GM21367 (cell line): ENCODE data around the gene DLX3.

Experiments used
- ATAC-seq: cut with Tn5 transposase; IDR thresholded peaks from one replicate; pipeline ENCODE4 v1.9.1; 2021; ENCODE audit not compliant: unreplicated experiment

The DLX3 gene

DNA sequence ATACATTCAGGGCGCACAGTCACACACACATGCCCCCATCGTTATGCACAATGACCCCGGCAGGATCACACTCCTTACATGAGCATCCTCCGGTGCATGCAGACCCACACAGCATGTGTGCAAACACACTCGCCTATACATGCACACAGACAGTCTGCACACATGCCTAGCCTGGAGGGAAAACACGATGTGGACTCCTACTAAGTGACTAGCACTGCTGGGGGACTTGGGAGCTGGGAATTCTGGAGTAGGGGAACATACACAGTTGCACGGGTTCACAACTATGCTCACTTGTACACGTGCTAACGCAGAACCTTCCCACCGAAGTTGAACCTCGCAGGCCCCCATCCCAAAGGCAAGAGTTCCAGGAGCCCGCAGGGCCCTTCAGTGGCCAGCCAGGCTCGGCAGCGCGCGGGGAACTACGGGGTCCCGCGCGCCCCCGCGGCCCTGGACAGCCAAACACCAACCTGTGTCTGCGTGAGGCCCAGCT lies 2.0 kb downstream of the DLX3 start:
- ATAC-seq: no peak

DNA sequence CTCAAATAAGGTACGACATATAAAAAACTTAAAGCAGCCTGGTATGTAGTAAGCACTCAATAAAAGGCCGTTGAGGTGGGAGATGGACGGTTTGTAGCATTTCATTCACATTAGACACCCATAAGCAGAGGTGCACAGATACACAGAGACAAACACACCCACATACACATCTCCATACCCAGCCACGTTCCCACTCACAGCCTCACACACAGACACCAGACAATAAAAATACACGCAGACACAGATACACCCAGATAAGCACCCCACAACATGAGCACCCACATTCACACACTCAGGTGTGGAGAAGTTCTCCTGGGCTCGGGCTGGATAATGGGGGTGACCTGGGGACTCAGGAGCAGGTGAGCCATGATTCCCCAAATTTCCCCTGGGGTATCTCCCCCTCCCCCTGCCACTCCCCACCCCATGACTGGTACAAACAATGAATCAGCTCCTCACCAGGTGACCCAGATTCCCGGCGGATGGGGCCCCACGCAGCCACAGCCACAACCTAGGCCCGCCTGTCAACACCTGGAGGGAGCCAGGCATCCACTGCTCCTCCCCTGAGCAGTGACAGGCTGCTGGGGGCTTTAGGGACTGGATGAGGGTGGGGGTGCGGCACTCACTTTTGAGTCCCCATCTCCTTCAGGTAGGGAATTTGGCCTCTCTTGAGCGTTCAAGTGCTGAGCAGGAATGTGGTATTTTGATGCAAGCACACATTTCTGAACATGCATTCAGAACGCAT lies 2.7 kb downstream of the DLX3 start:
- ATAC-seq: no peak

DNA sequence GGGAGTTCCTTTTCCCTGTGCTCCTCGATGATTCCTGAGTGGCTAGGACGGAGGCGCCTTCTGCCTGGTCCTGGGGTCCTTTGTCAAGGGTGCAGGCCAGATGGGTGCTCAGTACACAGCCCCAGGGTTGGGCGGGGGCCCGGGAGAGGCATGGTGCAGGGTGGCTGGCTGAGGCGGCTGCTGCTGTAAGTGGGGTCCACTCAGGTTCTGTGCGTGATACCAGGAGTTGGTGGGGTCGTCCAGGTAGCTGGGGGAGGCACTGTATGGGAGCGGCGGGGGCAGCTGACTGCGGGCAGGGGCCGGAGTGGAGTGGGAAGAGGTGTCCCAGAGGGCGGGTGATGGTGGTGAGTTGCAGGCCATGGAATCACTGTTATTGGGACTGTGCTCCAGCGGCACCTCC lies 3.6 kb downstream of the DLX3 start:
- no peak for ATAC-seq

DNA sequence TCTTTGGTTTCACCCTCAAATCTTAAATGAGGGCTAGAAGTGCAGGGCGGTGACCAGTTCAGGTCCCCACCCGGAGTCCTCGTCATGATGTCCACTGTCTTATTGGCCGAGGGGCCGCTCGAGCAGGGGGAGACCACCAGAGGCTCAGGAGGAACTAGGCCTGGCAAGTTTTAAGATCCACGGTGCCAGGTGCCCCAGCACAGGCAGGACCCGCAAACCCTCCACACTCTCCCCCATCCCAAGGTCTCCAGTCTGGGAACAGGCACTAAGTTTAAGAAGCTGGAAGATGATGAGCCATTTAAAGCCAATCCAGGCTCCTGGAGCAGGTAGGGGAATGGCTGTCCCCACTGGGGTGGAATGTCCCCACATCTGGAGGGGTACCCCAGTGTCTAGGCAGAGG lies 4.1 kb downstream of the DLX3 start:
- no peak for ATAC-seq

DNA sequence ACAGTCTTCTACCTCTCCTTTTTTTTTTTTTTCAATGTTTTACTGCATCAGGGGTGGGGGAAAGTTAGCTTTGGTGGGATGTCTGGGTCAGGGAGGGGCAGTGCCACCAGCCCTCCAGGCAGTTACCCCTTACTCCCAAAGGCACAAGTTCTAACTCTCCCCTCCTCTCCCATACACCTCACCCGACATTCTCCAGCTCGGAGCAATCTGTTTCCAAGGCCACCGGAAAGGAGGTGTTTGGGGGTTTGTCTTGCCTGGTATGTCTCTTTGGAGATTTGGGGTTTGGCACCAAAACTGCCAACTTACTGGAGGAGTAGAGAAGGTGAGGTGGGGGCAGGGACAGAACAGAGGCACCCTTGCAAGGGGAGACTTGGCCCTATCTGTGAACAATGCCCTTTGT lies 4.7 kb downstream of the DLX3 start:
- no peak for ATAC-seq

DNA sequence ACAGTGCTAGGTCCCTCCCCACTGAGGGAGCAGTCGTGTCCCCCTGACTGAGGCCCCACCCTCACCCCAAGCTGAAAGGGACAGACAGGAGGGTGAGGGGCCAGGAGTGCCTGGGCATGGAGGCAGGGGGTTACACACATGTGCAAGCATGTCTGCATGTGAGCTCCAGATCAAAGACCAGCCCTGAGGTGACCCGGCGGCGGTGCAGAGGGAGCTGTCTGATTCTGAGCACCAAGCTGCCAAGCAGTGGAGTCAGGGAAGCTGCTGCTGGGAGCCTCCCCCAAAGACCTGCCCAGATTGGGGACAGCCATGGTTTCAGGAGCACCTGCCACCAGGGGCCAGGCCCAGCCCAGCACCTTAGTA lies 5.5 kb downstream of the DLX3 start:
- ATAC-seq: no peak

DNA sequence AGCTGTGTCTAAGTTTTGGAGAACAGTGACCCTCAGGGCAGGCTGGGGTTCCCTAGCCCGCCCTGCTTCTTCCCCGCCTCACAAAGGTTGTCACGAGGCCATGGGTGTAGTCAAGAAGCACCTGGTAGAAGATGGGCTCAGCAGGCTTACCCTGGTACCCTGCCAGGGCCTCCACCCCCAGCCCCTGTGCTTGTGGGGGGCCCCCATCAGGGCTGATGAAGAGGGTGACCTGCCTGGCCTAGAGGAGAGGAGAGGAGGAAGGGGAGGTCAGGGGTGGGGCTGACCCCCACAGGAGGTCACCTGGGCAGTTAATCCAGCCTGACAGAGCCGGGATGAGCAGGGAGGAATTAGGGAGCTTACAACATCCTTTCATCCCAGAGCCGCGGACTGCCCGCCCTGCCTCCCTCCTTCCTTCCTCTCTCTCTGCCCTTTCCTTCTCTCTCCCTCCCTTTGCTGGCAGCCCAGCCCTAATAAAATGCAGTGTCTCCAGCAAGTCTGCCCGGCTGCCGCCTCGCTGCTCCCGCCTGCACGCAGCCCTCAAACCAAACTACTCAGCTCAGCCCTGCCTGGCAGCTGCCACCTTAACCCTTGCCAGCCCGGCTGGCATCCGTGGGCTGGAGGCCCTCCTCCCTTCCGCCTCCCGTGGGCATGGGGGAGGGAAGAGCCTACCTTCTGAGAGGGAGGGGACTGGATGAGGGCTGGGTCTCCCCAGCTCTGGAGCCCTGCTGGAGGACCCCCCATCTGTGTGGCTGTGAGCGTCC lies 7.2 kb downstream of the DLX3 start:
- ATAC-seq: no peak

DNA sequence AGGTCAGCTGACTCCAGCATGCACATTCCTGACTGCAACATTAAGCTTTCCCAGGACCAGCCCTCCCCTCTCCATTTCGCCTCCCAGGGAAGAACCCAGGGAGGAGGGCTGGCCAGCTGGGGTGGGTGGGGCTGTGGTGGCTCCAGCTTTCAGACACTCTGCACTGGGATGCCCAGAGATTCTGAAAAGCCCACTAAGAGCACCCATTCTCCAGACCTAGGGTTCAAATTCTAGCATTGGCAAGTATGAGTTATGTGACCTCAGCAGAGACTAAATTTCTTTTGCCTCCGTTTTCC lies 7.8 kb downstream of the DLX3 start:
- ATAC-seq: no peak

DNA sequence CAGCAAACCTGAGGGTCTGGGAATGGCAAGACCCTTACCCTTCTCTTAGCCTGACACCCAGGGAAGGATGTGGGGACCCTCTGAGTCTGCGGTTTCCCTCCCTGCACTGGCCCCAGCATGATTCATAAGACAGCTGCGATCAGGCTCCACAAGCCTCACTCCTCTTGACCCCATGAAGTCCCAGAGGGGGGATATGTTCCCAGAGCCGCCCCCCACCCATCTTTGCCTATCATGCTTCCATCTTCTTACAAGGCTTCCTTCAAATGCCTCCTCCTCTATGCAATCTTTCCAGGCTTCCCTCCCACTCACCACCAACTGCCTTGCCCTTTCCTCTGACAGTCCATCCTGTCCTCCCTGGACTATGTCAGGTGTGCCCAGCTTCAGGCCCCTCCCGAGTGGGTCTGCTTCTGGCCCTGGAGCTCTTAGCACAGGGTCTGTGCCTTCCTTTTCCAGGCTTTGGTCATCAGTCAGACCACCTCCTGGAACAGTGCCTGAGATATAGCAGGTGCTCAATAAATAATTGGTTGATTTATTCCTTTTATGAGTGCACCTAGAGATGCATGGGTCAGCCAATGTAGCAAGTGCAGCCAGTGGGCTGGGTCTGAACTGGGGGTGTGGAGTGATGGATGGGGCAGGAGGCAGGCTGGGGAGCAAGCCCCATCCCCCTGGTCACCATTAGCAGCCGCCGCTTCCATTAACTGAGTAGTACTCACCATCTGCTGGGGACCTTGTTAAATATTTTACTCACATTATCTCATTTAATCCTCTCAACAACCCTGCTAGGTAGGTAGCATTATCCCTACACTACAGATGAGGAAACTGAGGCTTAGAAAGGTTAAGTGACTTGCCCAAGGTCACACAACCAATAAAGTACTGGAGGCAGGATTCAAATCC lies 8.4 kb downstream of the DLX3 start:
- ATAC-seq: no peak

DNA sequence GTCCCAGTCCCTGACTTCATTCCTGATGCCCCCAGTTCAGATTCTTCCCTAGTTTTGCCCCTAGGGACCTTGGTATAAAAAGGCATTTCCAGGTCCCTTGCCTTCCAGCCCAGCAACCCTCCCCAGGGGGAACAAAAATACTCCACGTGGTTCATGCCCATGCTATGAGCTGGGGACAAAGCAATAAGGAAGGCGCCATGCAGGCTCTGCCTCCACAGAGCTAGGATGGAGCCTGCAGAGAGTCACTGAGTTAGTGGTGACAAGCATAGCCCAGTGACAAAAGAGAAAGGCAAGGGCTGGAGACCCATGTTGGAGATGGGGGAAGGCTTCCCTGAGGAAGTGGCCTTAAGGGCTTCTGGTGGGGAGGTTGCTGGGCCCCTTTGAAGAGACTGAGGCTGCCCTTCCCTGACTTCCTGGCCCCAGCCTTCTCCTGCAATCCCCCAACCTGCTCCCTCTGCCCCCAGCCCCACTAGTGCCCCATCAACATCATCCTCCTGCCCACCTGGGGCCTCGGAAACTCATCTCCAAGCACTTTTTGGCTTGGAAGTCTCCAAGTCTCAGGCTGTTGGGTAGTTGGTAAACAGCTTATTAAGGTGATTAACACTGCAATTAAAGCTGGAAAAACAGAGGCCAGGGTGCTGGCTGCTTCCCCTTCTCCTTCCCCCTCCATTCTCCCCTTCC lies 9.6 kb downstream of the DLX3 start:
- no peak for ATAC-seq

DNA sequence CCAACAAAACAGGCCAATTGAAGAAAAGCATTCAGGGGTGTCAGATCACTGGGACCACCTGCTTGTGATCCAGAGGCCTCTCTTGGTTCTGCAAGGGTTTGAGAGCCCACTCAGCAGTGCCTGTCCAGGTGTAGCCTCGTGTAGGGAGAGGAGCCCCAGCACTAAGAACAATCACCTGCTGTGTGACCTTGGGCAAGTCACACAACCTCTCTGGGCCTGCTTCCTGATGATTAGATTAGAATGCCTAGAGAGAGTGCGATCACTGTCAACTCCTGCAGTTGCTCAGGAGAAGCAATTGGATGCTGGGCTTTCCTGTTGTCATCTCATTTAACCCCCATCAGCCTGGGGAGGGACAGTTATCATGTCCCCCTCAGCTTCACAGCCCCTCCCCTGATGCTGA lies 10.2 kb downstream of the DLX3 start:
- no peak for ATAC-seq

DNA sequence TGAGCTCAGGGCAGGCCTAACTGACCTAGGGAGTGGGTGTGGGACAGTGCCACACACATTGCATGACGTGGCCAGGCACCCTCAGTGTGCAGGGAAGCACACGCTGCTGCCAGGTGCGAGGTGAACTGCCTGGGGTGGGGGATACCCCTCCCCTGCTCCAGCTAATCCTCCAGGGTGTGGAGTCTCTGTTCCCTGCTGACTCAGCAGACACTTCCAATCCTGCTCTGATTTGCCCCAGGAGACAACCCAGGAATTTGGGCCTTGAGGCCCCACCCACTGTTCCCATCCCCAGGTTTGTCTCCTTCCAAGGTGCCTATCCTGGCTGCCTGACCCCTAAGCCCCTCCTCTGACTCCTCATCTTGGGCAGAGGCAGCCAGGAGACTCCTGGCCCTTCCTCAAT lies 10.7 kb downstream of the DLX3 start:
- no peak for ATAC-seq

DNA sequence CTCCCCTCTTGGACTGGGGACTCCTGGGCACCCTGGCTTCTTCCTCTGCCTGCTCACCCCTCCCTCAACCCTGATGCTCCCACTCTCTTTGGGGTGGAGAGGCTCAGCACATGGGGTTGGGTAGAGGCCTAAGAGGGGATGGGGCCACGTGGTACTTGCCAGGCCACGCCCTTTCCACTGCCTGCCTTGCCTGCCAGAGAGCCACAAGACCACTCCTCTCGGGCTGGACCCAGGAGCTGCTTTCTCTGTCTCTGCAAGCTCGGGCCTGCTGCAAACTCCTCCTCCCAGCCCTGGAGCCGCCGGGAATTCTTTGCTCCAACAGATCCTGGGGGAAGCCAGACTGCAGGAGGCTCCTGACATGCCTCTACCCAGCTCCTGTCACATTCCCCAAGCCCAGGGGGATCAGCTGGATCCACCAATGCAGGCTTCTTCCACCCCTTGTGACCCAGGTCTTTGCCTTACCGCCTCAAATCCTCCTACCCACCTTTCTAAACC lies 14.3 kb downstream of the DLX3 start:
- no peak for ATAC-seq

DNA sequence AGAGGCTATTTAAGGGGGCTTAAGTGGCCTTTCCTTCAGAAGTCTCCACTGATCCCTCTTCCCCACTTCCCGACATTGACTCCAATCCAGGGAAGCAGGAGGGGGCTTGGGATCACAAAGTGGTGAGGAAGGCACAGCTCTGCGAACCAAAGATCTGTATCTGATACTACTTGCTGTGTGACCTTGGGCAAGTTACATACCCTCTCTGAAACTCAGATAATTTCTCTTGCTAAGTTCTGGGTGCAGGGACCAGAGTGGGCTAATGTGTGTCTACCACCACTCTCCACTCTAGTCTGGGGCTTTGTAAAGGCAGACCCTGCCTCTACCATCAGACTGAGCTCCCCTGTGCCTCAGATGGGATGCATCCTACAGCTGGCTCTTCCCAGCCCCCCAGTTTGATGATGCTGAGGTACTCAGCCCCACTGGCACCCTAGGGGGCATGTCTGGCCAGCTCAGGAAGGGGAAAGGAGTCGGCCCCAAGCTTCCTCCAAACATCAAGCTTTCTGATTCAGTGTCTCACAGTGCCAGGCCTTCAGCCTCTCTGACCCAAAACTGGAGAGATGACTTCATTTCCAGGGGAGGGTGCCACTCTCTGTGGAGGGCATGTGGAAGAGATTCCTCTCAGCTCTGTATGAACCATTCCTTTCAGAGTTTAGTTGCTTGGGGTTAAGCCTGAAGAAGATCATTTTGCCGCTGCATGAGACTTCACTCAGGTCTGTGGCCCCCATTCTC lies 15.1 kb downstream of the DLX3 start:
- ATAC-seq: no peak

DNA sequence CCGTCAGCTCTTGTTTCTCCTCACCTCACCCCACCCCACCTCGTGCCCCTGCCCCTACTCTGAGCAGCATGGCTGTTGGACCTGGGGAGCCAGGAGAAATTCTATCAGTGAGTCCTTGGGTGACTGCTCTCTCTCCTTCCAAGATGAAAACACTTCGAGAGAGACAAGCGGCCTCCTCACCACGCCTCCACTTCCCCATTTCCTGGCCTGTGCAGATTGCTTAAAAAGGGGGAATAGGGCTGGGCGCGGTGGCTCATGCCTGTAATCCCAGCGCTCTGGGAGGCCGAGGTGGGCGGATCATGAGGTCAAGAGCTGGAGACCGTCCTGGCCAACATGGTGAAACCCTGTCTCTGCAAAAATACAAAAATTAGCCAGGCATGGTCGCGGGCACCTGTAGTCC lies 16.5 kb downstream of the DLX3 start:
- ATAC-seq: no peak

DNA sequence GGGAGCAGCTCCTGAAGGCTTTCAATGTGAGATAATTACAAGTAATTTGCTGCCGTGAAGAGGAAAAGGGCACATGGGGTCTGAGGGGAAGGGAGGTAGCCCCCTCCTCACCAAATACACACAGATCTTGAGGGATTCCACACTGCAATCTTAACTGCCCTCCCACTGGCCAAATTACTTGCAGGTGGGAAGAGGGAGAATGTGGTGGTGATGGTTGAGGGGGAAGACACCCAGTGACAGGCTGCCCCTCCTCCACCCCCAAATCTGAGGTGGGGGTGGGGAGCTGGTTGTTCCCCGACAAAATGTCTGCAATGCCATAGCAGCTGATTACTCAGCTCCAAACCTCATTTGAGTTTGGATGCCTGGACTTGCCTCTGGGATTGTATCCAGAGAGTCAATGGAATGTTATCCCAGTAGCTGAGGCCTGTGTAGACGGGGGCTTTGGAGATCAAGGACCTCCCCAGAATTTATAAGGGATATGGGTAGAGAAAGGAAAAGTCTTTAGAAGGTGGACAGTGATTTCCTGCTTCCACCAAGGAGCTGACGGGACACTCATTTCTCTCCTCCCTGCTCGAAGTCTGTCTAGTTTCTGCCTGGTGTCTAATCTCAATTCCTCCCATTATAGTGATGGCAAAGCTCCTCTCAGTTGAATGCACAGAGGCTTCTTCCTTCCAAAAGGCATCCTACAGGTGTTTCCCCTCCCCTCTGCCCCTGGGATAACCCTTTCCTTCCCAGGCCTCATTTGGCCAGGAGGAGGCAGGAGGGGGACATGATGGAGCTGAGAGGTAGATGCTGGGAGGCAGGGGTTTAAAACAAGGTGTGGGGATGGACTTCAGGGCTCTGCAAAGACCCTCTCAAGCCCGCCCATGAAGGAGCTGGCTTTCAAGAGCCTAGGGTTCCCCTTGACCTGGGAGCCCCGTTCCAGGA lies 17.3 kb downstream of the DLX3 start:
- ATAC-seq: no peak

DNA sequence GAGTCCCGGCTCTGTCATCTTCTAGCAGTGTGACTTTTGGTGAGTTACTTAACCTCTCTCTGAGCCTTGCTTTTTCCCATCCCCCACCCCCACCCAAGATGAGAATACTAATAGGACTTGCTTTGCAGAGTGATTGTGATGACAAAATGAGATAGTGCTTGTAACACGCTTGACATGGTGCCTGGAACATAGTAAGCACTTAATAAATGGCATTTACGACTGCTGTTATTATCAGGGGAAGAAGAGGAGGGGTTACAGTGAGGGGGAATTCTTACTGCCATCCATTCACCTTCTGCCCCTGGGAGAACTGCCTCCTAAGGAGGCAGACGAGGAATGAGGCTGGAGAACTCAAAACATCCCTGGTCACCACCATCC lies 18.2 kb downstream of the DLX3 start:
- ATAC-seq: no peak

DNA sequence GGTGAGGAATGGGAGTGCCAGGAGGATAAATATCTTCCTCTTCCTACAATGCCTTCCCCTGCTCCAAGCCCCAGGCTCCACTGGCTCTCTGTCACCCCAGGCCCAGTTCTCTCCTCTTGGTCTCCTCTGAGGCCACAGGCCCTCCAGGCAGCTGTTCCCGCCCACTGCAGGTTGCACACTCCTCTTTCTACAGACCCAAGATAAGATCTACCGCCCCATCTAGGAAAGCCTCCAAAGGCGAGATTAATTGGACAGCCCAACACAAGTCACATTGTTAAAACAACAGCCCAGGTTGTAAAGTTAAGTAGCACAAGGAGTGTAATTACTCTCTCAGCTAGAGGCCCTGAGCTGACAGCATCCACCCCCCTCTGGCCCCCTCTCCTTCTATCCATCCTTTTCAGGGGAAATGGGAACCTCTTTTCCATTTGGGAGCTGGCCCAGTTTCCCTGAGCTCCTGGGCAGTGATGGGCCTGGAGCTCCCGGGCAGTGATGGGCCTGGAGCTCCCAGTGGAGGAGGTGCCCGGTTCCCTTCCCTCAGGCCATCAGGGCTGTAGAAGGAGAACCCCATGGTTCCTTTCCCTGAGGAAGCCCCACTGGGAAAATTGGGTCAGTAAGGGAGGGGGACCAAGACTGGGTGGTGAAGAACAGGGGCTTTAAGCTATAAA lies 18.7 kb downstream of the DLX3 start:
- no peak for ATAC-seq

DNA sequence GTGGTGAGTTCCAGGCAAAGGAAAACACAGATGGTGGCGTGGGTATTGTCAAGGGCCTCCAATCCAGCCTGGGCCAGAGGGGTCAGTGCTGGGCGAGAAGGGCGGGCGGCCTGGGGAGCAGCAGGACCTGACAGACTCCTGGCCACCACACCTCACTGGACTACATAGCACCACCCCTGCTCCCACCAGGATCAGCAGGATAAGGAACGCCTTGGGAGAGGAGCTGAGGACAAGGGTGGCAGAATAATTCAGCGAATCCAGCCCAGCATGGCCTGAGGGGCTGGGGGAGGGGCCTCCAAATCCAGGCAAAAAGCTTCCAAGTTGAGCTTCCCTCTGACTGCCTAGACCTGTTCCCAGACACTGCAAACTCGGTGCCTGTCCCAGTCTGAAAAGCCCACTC lies 19.5 kb downstream of the DLX3 start:
- no peak for ATAC-seq
